Colonic mucosa (tissue), 4 donors: ENCODE results near the gene DEPDC7. TPM values are rescaled to one million over a fixed set of nuclear protein-coding genes. Genes with fewer than 3 reads are reported as not detected.

Experiments
- DNase-seq: peaks from one replicate; pipeline ENCODE4 v3.0.0-alpha.2; 2020
- H3K27ac ChIP-seq: fragments of 200-600 bp; one replicate; pipeline ENCODE4 v1.8.0; 2021
- H3K27me3 ChIP-seq: fragments of 200-600 bp; one replicate; pipeline ENCODE4 v1.8.0; 2021
- H3K36me3 ChIP-seq: fragments of 200-600 bp; one replicate; pipeline ENCODE4 v1.8.0; 2021
- H3K4me1 ChIP-seq: fragments of 200-600 bp; one replicate; pipeline ENCODE4 v1.8.0; 2021; ENCODE audit warnings: mild to moderate bottlenecking
- H3K4me3 ChIP-seq: fragments of 200-600 bp; one replicate; pipeline ENCODE4 v1.8.0; 2021
- H3K9ac ChIP-seq, 2 donors: one replicate each; pipeline ENCODE4 v1.7.0; 2013; ENCODE audit warnings: control low read depth in 2 of 2, low read depth in 2 of 2, low read length in 2 of 2
- H3K9me3 ChIP-seq: fragments of 200-600 bp; one replicate; pipeline ENCODE4 v1.8.0; 2021
- CTCF ChIP-seq: fragments of 200-600 bp; IDR thresholded peaks from one replicate; pipeline ENCODE4 v1.8.0; 2022; ENCODE audit warnings: antibody characterized with exemption, mild to moderate bottlenecking
- intact Hi-C: fragments of 100-400 bp; cut with DNase I; formaldehyde crosslinking; loops from one replicate; pipeline ENCODE4 v1.14.1; 2022
- total RNA-seq, 2 donors: library from RNA; stranded (reverse); fragmentation: NEBNext Ultra II Directional in 1 of 2; extraction: Animal tissue kit (Norgen Biotek cat#: 25700) in 1 of 2; gene quantifications; one replicate each; pipeline ENCODE4 v1.2.1, GENCODE V29; 2021
- donor health status: healthy.
- donor health status: DM: no; HTN: no; CAD: no.
- donor health status: DM: no; HTN: no; CAD: no.

DEPDC7 gene
- total RNA-seq, 2 donors from 2014 or later = 6.1 to 7.5 TPM

- no peak for DNase-seq
- Histone ChIP-seq H3K9ac (no peak overlapping the region), H3K9me3 (no peaks in the 10 kb centered on the region), H3K4me1 (peaks cover 5% of the 10 kb centered on the region), H3K4me3 (no peak overlapping the region), H3K27me3 (no peaks in the 10 kb centered on the region), H3K27ac (no peak overlapping the region), H3K36me3 (no peaks in the 10 kb centered on the region)
- intact Hi-C loops = no loop called here
- TF ChIP-seq CTCF = no peak
Measured at GRCh38 chr11:32985600-32985999, 30.1 kb upstream of the DEPDC7 start.

GRCh38 chr11:32987851-32988250 lies 27.8 kb upstream of the DEPDC7 start:
- Histone ChIP-seq H3K4me3 (no peak overlapping the region), H3K4me1 (peaks cover 5% of the 10 kb centered on the region), H3K36me3 (no peaks in the 10 kb centered on the region), H3K27me3 (no peaks in the 10 kb centered on the region), H3K9me3 (no peaks in the 10 kb centered on the region), H3K9ac (no peak overlapping the region), H3K27ac (no peak overlapping the region)
- peak; percentile 49 for DNase-seq
- no peak for TF ChIP-seq CTCF
- intact Hi-C loops = no loop called here

GRCh38 chr11:32990481-32990880 lies 25.2 kb upstream of the DEPDC7 start:
- intact Hi-C loops = no loop called here
- no peak for DNase-seq

GRCh38 chr11:32991427-32991826 lies 24.3 kb upstream of the DEPDC7 start:
- TF ChIP-seq CTCF = no peak
- intact Hi-C loops = no loop called here
- Histone ChIP-seq H3K36me3 (no peaks in the 10 kb centered on the region), H3K4me1 (peaks cover 5% of the 10 kb centered on the region), H3K9me3 (no peaks in the 10 kb centered on the region), H3K27me3 (no peaks in the 10 kb centered on the region), H3K4me3 (no peak overlapping the region), H3K9ac (no peak overlapping the region), H3K27ac (no peak overlapping the region)
- no peak for DNase-seq

More at GRCh38 chr11:32990481-32990880, 25.2 kb upstream of the DEPDC7 start:
- H3K4me3 ChIP-seq = no peak overlapping the region
- no peaks in the 10 kb centered on the region for H3K9me3 ChIP-seq
- peaks cover 5% of the 10 kb centered on the region for H3K4me1 ChIP-seq
- no peaks in the 10 kb centered on the region for H3K36me3 ChIP-seq
- no peaks in the 10 kb centered on the region for H3K27me3 ChIP-seq
- TF ChIP-seq CTCF = no peak
- no peak overlapping the region for H3K27ac ChIP-seq
- H3K9ac ChIP-seq = no peak overlapping the region

- DNase-seq = no peak
- intact Hi-C loops = no loop called here
- Histone ChIP-seq H3K27ac (no peak overlapping the region), H3K4me1 (peaks cover 5% of the 10 kb centered on the region), H3K9ac (no peak overlapping the region), H3K4me3 (no peak overlapping the region), H3K9me3 (no peaks in the 10 kb centered on the region), H3K27me3 (no peaks in the 10 kb centered on the region), H3K36me3 (no peaks in the 10 kb centered on the region)
- TF ChIP-seq CTCF = no peak
Measured at GRCh38 chr11:32991898-32992297, 23.8 kb upstream of the DEPDC7 start.

- Histone ChIP-seq H3K9ac (no peak overlapping the region), H3K9me3 (no peaks in the 10 kb centered on the region), H3K27ac (no peak overlapping the region), H3K36me3 (no peaks in the 10 kb centered on the region), H3K27me3 (no peaks in the 10 kb centered on the region), H3K4me3 (no peak overlapping the region), H3K4me1 (no peaks in the 10 kb centered on the region)
- TF ChIP-seq CTCF = no peak
- intact Hi-C loops = no loop called here
- no peak for DNase-seq
Measured at GRCh38 chr11:33000181-33000580, 15.5 kb upstream of the DEPDC7 start.
